ENCODE data around the gene SBK2. TPM values are rescaled to one million over a fixed set of nuclear protein-coding genes. Genes with fewer than 3 reads are reported as not detected.

Gene SBK2
- total RNA-seq, 2 experiments from 2014 or later = not detected

GRCh38 chr19:55530996-55531395 is 5.9 kb downstream of the SBK2 start:
- Mint-ChIP-seq H3K4me3 (no peak overlapping the region), H3K27me3 (no peaks in the 10 kb centered on the region), H3K27ac (no peak overlapping the region), H3K36me3 (ENCODE audit: low read depth) (no peaks in the 10 kb centered on the region), H3K4me1 (no peaks in the 10 kb centered on the region), H3K9me3 (ENCODE audit: low read depth) (no peaks in the 10 kb centered on the region)
- ATAC-seq = no peak
- intact Hi-C loops (cut with DNase I, micrococcal nuclease) = no loop called here
- ChIA-PET CTCF (no interaction called here), POLR2A (no interaction called here)
- no peak for DNase-seq

DNA sequence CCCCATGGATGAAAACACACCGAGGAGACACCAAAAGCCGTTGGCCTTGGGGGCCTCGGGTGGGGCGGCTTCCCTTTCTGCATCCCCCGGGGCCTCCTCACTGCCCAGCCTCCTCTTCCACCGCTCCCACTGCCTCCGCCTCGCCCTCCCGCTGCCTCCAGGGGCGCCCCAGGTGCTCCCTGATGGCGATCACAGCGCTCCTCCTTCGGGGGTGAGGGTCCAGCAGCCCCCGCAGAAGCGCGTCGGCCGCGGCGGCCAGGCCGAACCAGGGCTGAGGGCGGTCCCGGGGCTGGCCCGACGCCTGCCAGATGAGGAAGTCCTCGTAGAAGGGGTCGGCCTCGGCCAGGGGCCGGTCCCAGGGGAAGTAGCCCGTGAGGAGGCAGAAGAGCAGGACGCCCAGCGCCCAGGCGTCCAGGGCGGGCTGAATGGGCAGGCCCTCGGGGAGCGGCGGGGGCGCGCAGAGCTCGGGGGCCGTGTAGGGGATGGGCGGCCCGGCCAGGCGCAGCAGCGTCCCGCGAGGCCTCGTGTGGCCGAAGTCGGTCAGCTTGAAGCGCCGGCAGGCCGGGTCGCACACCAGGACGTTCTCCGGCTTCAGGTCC is 7.2 kb downstream of the SBK2 start:
- Mint-ChIP-seq H3K4me3 (no peak overlapping the region), H3K36me3 (ENCODE audit: low read depth) (no peaks in the 10 kb centered on the region), H3K9me3 (ENCODE audit: low read depth) (no peaks in the 10 kb centered on the region), H3K27me3 (no peaks in the 10 kb centered on the region), H3K4me1 (no peaks in the 10 kb centered on the region), H3K27ac (no peak overlapping the region)
- intact Hi-C loops (cut with DNase I, micrococcal nuclease) = no loop called here
- POLR2A ChIA-PET = no interaction called here
- DNase-seq (no peak), ATAC-seq (no peak)
- CTCF ChIA-PET = no interaction called here

GRCh38 chr19:55528030-55528803 is 8.7 kb downstream of the SBK2 start:
- Mint-ChIP-seq H3K27me3 (no peaks in the 10 kb centered on the region), H3K4me1 (no peaks in the 10 kb centered on the region), H3K27ac (no peak overlapping the region), H3K9me3 (ENCODE audit: low read depth) (no peaks in the 10 kb centered on the region), H3K36me3 (ENCODE audit: low read depth) (no peaks in the 10 kb centered on the region), H3K4me3 (no peak overlapping the region)
- intact Hi-C loops (cut with DNase I, micrococcal nuclease) = no loop called here
- ChIA-PET CTCF (interaction anchor here (0.5 to 0.9 kb wide), 5 partner anchors 36 to 197 kb away, joined by 3 to 5 read pairs (median 3); no protein-coding TSS in a partner anchor), POLR2A (no interaction called here)
- DNase-seq = no peak
- ATAC-seq = no peak

DNA sequence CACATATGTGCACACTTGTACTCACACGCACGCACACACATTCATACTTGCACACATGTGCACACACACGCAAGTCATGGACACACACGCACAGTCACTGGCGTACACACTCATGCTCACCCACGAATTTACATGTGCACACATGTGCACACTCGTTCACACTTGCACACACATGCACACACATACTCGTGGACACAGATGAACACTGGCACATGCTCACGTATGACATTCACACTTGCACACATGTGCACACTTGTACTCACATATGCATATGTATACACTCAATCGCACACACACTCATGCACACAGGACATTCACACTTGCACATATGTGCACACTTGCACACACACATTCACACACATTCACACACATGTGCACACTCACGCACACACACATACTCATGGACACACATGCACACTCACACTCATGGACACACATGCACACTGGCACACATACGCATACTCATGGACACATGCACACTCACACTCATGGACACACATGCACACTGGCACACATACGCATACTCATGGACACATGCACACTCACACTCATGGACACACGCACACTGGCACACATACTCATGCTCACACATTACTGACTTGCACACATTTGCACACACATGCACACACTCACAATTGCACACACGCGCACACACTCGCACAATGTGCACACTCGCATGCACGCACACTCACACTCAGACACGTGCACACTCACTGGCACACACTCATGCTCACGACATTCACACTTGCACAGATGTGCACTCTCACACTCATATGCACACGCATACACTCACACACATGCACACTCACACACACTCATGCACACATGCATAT is 9.5 kb downstream of the SBK2 start:
- no peak for DNase-seq
- H3K27me3 Mint-ChIP-seq = no peaks in the 10 kb centered on the region
- H3K27ac Mint-ChIP-seq = no peak overlapping the region
- ChIA-PET POLR2A (no interaction called here), CTCF (interaction anchor here (0.9 kb wide), 1 partner anchor 105 kb away, joined by 3 read pairs; no protein-coding TSS in a partner anchor)
- H3K4me1 Mint-ChIP-seq = no peaks in the 10 kb centered on the region
- intact Hi-C loops (cut with DNase I, micrococcal nuclease) = no loop called here
- no peaks in the 10 kb centered on the region for H3K36me3 Mint-ChIP-seq (ENCODE audit: low read depth)
- H3K4me3 Mint-ChIP-seq = no peak overlapping the region
- ATAC-seq = no peak
- H3K9me3 Mint-ChIP-seq (ENCODE audit: low read depth) = no peaks in the 10 kb centered on the region

GRCh38 chr19:55526216-55527196 is 10.4 kb downstream of the SBK2 start:
- no peaks in the 10 kb centered on the region for H3K36me3 Mint-ChIP-seq (ENCODE audit: low read depth)
- ChIA-PET POLR2A (interaction anchor here (0.7 kb wide), 1 partner anchor 18 kb away, joined by 3 read pairs; no protein-coding TSS in a partner anchor), CTCF (interaction anchor here (1.5 kb wide), 1 partner anchor 106 kb away, joined by 4 read pairs; no protein-coding TSS in a partner anchor)
- no peak overlapping the region for H3K4me3 Mint-ChIP-seq
- intact Hi-C loops (cut with DNase I, micrococcal nuclease) = no loop called here
- H3K27me3 Mint-ChIP-seq = no peaks in the 10 kb centered on the region
- ATAC-seq (peak; percentile 55), DNase-seq (peak; percentile 42)
- H3K9me3 Mint-ChIP-seq (ENCODE audit: low read depth) = no peaks in the 10 kb centered on the region
- H3K27ac Mint-ChIP-seq = no peak overlapping the region
- no peaks in the 10 kb centered on the region for H3K4me1 Mint-ChIP-seq

DNA sequence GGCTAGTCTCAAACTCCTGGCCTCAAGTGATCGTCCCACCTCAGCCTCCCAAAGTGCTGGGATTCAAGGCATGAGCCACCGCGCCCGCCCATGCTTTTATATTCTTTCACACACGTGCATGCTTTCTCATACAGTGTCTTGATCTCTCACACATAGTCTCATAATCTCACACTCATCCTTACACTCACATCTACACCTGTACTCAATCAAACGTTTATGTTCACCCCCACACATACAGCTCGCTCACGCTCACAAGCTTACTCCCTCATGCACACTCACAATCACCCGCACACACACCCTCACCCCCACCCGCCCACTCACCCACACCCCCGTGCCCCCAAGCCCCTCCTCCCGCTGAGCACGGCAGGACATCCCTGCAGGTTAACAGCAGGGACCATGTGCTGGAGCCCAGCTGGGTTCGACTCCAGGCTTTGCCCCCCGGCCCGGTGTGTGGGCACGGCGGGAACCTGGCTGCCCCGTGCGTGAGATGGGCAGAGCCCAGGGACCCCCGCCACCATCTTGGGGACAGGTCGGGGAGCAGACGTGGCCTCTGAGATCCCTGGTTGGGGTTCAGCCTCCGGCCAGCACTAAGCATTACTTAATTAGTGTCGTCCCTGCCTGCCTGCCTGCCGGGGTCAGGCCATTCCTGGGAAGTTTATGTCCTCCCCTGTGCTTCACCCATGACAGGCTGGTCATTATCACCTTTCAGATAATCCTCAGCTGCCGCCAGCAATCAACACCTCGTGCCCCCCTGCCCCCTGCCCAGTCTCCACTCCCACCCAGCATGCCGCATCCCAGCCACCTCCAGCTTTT is 11.4 kb downstream of the SBK2 start:
- ChIA-PET CTCF (interaction anchor here (1.5 kb wide), 1 partner anchor 107 kb away, joined by 4 read pairs; no protein-coding TSS in a partner anchor), POLR2A (interaction anchor here (0.7 kb wide), 1 partner anchor 17 kb away, joined by 3 read pairs; no protein-coding TSS in a partner anchor)
- intact Hi-C loops (cut with DNase I, micrococcal nuclease) = no loop called here
- DNase-seq (no peak), ATAC-seq (no peak)
- Mint-ChIP-seq H3K27me3 (no peaks in the 10 kb centered on the region), H3K9me3 (ENCODE audit: low read depth) (no peaks in the 10 kb centered on the region), H3K36me3 (ENCODE audit: low read depth) (no peaks in the 10 kb centered on the region), H3K4me1 (no peaks in the 10 kb centered on the region), H3K4me3 (no peak overlapping the region), H3K27ac (no peak overlapping the region)

DNA sequence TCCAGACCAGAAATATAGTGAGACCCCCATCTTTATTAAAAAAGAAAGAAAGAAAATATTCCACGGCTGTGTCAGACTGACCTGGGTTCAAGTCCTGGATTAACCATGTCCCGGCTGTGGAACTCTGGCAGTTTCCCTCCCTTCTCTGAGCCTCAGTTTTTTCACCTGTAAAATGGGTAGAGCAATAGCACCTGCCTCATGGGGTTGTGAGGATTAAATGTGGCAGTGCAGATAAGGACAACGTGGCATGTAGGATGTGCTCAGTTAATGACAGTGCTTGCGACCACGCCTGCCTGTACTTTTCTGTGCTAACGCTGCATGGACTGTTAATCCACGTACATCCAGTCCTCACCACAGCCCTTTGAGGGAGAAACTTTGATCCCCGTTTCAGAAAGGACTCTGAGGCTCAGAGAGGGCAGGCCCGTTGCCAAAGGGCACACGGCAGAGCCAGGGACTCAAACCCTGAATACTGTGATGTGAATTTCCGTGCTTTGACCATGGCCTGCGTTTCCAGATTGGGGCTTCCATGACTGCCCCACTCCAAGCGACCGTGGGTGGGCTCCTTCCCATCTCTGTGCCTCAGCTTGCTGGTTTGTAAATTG is 16.1 kb downstream of the SBK2 start:
- Mint-ChIP-seq H3K4me1 (peaks cover 3% of the 10 kb centered on the region), H3K4me3 (no peak overlapping the region), H3K27me3 (no peaks in the 10 kb centered on the region), H3K9me3 (ENCODE audit: low read depth) (no peaks in the 10 kb centered on the region), H3K27ac (no peak overlapping the region), H3K36me3 (ENCODE audit: low read depth) (no peaks in the 10 kb centered on the region)
- ChIA-PET POLR2A (no interaction called here), CTCF (interaction anchor here (0.6 kb wide), 1 partner anchor 170 kb away, joined by 3 read pairs; no protein-coding TSS in a partner anchor)
- no peak for DNase-seq
- no peak for ATAC-seq
- intact Hi-C loops (cut with DNase I, micrococcal nuclease) = no loop called here

DNA sequence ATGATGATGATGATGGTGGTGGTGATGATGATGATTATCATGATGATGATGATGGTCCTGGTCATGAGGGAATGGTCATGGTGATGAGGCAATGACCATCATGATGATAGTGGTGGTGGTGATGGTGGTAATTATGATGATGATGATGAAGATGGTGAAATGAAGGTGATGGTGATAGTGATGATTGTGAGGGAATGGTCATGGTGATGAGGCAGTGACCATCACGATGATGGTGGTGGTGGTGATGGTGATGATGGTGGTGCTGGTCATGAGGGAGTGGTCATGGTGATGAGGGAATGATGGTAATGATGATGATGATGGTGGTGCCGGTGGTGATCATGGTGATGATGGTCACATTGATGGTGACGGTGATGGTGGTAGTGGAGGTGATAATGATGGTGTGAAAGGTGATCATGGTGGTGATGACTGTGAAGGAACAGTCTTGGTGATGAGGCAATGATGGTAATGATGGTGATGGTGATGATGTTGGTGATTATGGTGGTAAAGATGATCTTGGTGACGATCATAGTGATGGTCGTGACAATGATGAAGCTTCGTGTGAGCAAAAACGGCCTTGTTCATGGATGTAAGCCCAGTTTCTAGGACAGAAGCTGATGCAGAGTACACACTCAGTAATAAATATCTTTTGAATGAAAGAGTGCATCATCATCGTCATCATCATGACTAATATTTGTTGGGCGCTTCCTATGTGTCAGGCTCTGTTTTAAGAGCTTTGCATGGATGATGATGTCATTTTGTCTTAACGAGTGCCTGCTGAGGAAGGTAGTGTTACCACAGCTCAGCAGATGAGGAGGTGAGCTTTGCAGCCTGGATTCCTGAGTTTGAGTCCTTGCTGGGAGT is 17.3 kb downstream of the SBK2 start:
- ChIA-PET POLR2A (no interaction called here), CTCF (interaction anchor here (0.6 to 1.0 kb wide), 4 partner anchors 108 to 169 kb away, joined by 3 to 6 read pairs (median 4); no protein-coding TSS in a partner anchor)
- Mint-ChIP-seq H3K27ac (no peak overlapping the region), H3K36me3 (ENCODE audit: low read depth) (no peaks in the 10 kb centered on the region), H3K27me3 (no peaks in the 10 kb centered on the region), H3K4me3 (no peak overlapping the region), H3K9me3 (ENCODE audit: low read depth) (no peaks in the 10 kb centered on the region), H3K4me1 (peaks cover 3% of the 10 kb centered on the region)
- ATAC-seq = no peak
- intact Hi-C loops (cut with DNase I, micrococcal nuclease) = no loop called here
- no peak for DNase-seq

DNA sequence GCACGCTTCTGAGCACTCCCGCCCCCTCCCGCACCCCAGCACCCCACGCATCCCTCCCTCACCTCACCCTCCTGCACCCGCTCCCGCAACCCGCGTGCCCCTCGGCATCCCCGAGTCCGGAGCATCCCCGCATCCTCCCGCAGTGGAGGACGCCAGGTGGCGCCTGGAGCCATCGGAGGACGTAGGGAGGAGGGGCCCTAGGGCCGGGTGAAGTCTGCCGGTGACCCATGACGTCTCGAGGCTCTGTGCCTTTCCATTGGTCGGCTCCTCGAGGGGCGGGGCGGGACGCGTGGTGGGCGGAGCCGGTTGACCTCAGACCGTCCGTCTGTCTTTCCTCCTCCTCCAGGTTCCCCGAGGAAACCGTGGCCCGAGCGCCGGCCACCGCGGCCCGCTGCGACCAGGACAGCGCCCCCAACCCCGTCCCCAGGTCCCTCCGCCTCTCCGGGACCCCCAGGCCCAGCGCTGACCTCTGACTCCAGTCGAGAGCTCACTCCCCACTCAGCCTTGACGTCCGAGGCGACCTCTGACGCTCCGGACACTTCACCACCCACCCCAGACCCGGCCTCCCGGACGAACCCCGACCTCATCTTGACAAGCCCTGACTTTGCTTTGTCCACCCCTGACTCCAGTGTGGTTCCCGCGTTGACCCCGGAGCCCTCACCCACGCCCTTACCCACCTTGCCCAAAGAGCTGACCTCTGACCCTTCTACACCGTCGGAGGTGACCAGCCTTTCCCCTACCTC is 19.9 kb downstream of the SBK2 start:
- POLR2A ChIA-PET = no interaction called here

More for the DNA sequence above, 19.9 kb downstream of the SBK2 start:
- peak overlapping the region; percentile 54 for H3K4me3 Mint-ChIP-seq
- ATAC-seq = peak; percentile 100
- peak overlapping the region; percentile 9 for H3K27ac Mint-ChIP-seq
- no peaks in the 10 kb centered on the region for H3K36me3 Mint-ChIP-seq (ENCODE audit: low read depth)
- H3K4me1 Mint-ChIP-seq = peaks cover 3% of the 10 kb centered on the region
- intact Hi-C loops (cut with DNase I, micrococcal nuclease) = loop anchor here (1.0 to 2.0 kb wide), 10 partner anchors 41 to 292 kb away; partner anchors contain the start of genes EPN1 (in 1 of the 2), FIZ1 (in 1 of the 2), ZNF579 (in 1 of the 2) and ZNF628 (in 1 of the 2)
- CTCF ChIA-PET = interaction anchor here (0.6 to 1.9 kb wide), 5 partner anchors 89 to 122 kb away, joined by 3 to 18 read pairs (median 4); partner anchors contain the start of gene ZNF865
- no peaks in the 10 kb centered on the region for H3K27me3 Mint-ChIP-seq
- no peaks in the 10 kb centered on the region for H3K9me3 Mint-ChIP-seq (ENCODE audit: low read depth)
- peak; percentile 96 for DNase-seq

Measured in activated CD4-positive, alpha-beta T cell treated with anti-CD3 and anti-CD28 coated beads for 36 hours (primary cell).